Hepatocyte (in vitro differentiated cells): ENCODE results near the gene CSNK2A1.

Experiments
- CTCF ChIP-seq: fragments of 200-600 bp; sonication (generic); IDR thresholded peaks from 2 replicates; pipeline ENCODE4 v1.5.1; 2016; ENCODE audit warnings: antibody characterized with exemption, mild to moderate bottlenecking; ENCODE audit not compliant: poor library complexity
- EZH2 ChIP-seq: fragments of 200-600 bp; sonication (generic); IDR thresholded peaks from 2 replicates; pipeline ENCODE4 v1.6.1; 2016; ENCODE audit warnings: antibody characterized with exemption, mild to moderate bottlenecking, borderline replicate concordance

- TF ChIP-seq CTCF, result no peak
- no peak for TF ChIP-seq EZH2
Observed at GRCh38 chr20:588932-589672, 45.5 kb upstream of the CSNK2A1 start.
